SK-N-SH treated with all-trans-retinoic acid at 6 μM for 48 hours (cell line): ENCODE data around the gene OCSTAMP.

Source experiments
- ESRRG ChIP-seq: fragments of 250-450 bp; sonication (Bioruptor Pico); IDR thresholded peaks from 2 replicates; pipeline ENCODE4 v1.6.1; 2021; ENCODE audit warnings: mild to moderate bottlenecking
- TOX ChIP-seq: fragments of 250-450 bp; sonication (Bioruptor Pico); IDR thresholded peaks from 2 replicates; pipeline ENCODE4 v1.8.0; 2021; ENCODE audit warnings: mild to moderate bottlenecking, moderate library complexity, borderline replicate concordance

- TF ChIP-seq TOX (CRISPR knock-in tag): no peak
- TF ChIP-seq ESRRG: no peak
Measured at GRCh38 chr20:46592580-46593362, 42.3 kb upstream of the OCSTAMP start.
